Neural crest cell (in vitro differentiated cells): ENCODE results near the gene ODF4. TPM values are rescaled to one million over a fixed set of nuclear protein-coding genes. Genes with fewer than 3 reads are reported as not detected.

Source experiments
- DNase-seq: peaks from one replicate; pipeline ENCODE4 v3.0.0; 2021; ENCODE audit warnings: low read depth, mixed read lengths, low spot score
- H3K27ac Mint-ChIP-seq: one replicate; pipeline ENCODE4 v1.8.0; 2021; ENCODE audit warnings: mild to moderate bottlenecking, mixed read lengths; ENCODE audit not compliant: unreplicated experiment
- H3K27me3 Mint-ChIP-seq: 2 replicates; pipeline ENCODE4 v1.8.0; 2021; ENCODE audit warnings: low read depth, mild to moderate bottlenecking, mixed read lengths
- H3K36me3 Mint-ChIP-seq: 2 replicates; pipeline ENCODE4 v1.8.0; 2021; ENCODE audit warnings: low read depth, mild to moderate bottlenecking, mixed read lengths
- H3K4me1 Mint-ChIP-seq: 2 replicates; pipeline ENCODE4 v1.8.0; 2021; ENCODE audit warnings: mixed read lengths
- H3K4me3 Mint-ChIP-seq: one replicate; pipeline ENCODE4 v1.8.0; 2021; ENCODE audit warnings: mild to moderate bottlenecking, mixed read lengths
- H3K9me3 Mint-ChIP-seq: 2 replicates; pipeline ENCODE4 v1.8.0; 2021; ENCODE audit warnings: mixed read lengths
- CTCF ChIP-seq: fragments of 200-600 bp; sonication (generic); conservative IDR thresholded peaks from 2 replicates; pipeline ENCODE4 v1.5.0; 2021; ENCODE audit warnings: antibody characterized with exemption, mild to moderate bottlenecking
- total RNA-seq: library from RNA; stranded (reverse); gene quantifications from 2 replicates; pipeline ENCODE4 v1.2.1, GENCODE V29; 2021

The ODF4 gene
- total RNA-seq, 1 donor from 2014 or later, result not detected

GRCh38 chr17:8326511-8327302, 12.9 kb upstream of the ODF4 start:
- Mint-ChIP-seq H3K9me3 (no peaks in the 10 kb centered on the region), H3K4me3 (peak overlapping the region; percentile 77), H3K27me3 (peaks cover 38% of the 10 kb centered on the region), H3K27ac (no peak overlapping the region), H3K36me3 (no peaks in the 10 kb centered on the region), H3K4me1 (peaks cover 14% of the 10 kb centered on the region)
- DNase-seq, result peak; percentile 26
- no peak for TF ChIP-seq CTCF

- DNase-seq, result no peak
- Mint-ChIP-seq H3K4me3 (peak overlapping the region; percentile 77), H3K4me1 (peaks cover 16% of the 10 kb centered on the region), H3K36me3 (no peaks in the 10 kb centered on the region), H3K27me3 (peaks cover 38% of the 10 kb centered on the region), H3K27ac (no peak overlapping the region), H3K9me3 (no peaks in the 10 kb centered on the region)
- TF ChIP-seq CTCF, result no peak
These were observed 12.4 kb upstream of the ODF4 start for GRCh38 chr17:8327303-8327649.

- TF ChIP-seq CTCF, result no peak
- no peak for DNase-seq
- Mint-ChIP-seq H3K9me3 (no peaks in the 10 kb centered on the region), H3K36me3 (no peaks in the 10 kb centered on the region), H3K27me3 (peaks cover 21% of the 10 kb centered on the region), H3K4me1 (peaks cover 12% of the 10 kb centered on the region), H3K4me3 (no peak overlapping the region), H3K27ac (no peak overlapping the region)
These were observed 7.5 kb upstream of the ODF4 start for GRCh38 chr17:8332128-8332527.

GRCh38 chr17:8332688-8333087, 7.0 kb upstream of the ODF4 start:
- no peak for TF ChIP-seq CTCF
- Mint-ChIP-seq H3K36me3 (no peaks in the 10 kb centered on the region), H3K9me3 (no peaks in the 10 kb centered on the region), H3K4me1 (peaks cover 11% of the 10 kb centered on the region), H3K4me3 (no peak overlapping the region), H3K27ac (no peak overlapping the region), H3K27me3 (peaks cover 17% of the 10 kb centered on the region)
- peak; percentile 25 for DNase-seq

- Mint-ChIP-seq H3K27me3 (peaks cover 15% of the 10 kb centered on the region), H3K27ac (no peak overlapping the region), H3K4me1 (peaks cover 17% of the 10 kb centered on the region), H3K9me3 (no peaks in the 10 kb centered on the region), H3K36me3 (no peaks in the 10 kb centered on the region), H3K4me3 (no peak overlapping the region)
- TF ChIP-seq CTCF, result no peak
- DNase-seq, result no peak
These were observed 6.4 kb upstream of the ODF4 start for GRCh38 chr17:8333281-8333680.
